GM21423 (cell line): ENCODE measurements around the gene PTPRN2.
A peak's percentile ranks its signal among the peaks of the same experiment; 100 is the strongest.
"Not testable (repeated sequence)": the region's sequence is repeated elsewhere in the genome, so short reads cannot be mapped to it uniquely, and the experiment has no call there.

Source experiments
- ATAC-seq: cut with Tn5 transposase; IDR thresholded peaks from one replicate; pipeline ENCODE4 v1.9.1; 2021; ENCODE audit warnings: mild to moderate bottlenecking, moderate library complexity; ENCODE audit not compliant: unreplicated experiment

Gene PTPRN2

GRCh38 chr7:157499835-157500153 lies 1087.8 kb downstream of the PTPRN2 start:
- no peak for ATAC-seq

- no peak for ATAC-seq
Measured at GRCh38 chr7:157499121-157499834, 1088.3 kb downstream of the PTPRN2 start.

- ATAC-seq, result no peak
Measured at GRCh38 chr7:157498657-157499056, 1089.0 kb downstream of the PTPRN2 start.

- ATAC-seq, result no peak
Measured at GRCh38 chr7:157497744-157498651, 1089.6 kb downstream of the PTPRN2 start.

GRCh38 chr7:157497367-157497743 lies 1090.3 kb downstream of the PTPRN2 start:
- ATAC-seq, result no peak

GRCh38 chr7:157496416-157497275 lies 1091.0 kb downstream of the PTPRN2 start:
- ATAC-seq, result no peak

- ATAC-seq, result peak; percentile 53
Measured at GRCh38 chr7:157495594-157495993, 1092.0 kb downstream of the PTPRN2 start.

- no peak for ATAC-seq
Measured at GRCh38 chr7:157495177-157495553, 1092.5 kb downstream of the PTPRN2 start.

- ATAC-seq, result no peak
Measured at GRCh38 chr7:157494506-157495176, 1093.0 kb downstream of the PTPRN2 start.

GRCh38 chr7:157493776-157494175 lies 1093.8 kb downstream of the PTPRN2 start:
- ATAC-seq, result no peak

GRCh38 chr7:157493017-157493416 lies 1094.6 kb downstream of the PTPRN2 start:
- ATAC-seq, result no peak

GRCh38 chr7:157490465-157490912 lies 1097.1 kb downstream of the PTPRN2 start:
- ATAC-seq, result peak; percentile 77

GRCh38 chr7:157489870-157490269 lies 1097.8 kb downstream of the PTPRN2 start:
- ATAC-seq, result not testable (repeated sequence)
